Suprapubic skin (tissue), 4 donors: ENCODE results near the gene PARP1.

Experiments
- POLR2A ChIP-seq, 2 donors: fragments of 450-650 bp; IDR thresholded peaks; one replicate each; pipeline ENCODE4 v1.6.1; 2017; ENCODE audit warnings: antibody characterized with exemption in 2 of 2, mild to moderate bottlenecking in 2 of 2, moderate library complexity in 2 of 2
- POLR2AphosphoS5 ChIP-seq, 3 donors: sonication (generic); formaldehyde crosslinking; IDR thresholded peaks; one replicate each; pipeline ENCODE4 v1.6.1; 2017; ENCODE audit warnings: antibody characterized with exemption in 3 of 3
- TF ChIP-seq, protein P1 (sequence below), 2 donors: fragments of 200-600 bp in 1 of 2; fragments of 450-650 bp in 1 of 2; sonication (generic) in 1 of 2; IDR thresholded peaks; one replicate each; pipeline ENCODE4 v1.5.1; 2016 to 2019; ENCODE audit warnings: antibody characterized with exemption in 2 of 2, mild to moderate bottlenecking in 1 of 2, moderate library complexity in 1 of 2

DNA sequence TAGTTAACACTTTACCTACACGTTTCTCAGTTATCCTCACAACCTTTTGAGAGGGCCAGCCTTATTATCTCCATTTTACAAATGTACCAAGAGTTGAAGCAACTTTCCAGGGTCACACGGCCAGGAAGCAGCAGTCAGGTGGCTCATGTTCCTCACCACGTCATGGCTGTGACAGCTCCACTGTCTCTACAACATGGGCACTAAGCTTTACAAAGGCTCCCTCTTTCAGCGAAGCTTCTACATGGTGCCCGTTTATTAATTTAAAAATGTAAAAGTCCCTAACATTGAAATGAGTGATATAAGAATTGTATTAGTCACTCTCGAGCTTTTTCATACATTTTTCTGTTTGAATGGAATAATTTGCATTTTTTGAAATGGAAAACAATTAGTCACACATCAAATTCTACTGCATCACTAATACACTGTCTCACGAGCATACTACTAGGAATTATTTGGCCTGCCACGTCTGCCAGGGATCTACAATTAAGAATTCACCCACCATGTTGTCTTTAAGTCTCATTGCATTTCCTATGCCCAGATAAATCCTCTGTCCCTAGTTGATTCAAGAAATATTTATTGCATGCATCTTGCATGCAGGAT is 70.5 kb downstream of the PARP1 start:
- TF ChIP-seq, protein P1, sequence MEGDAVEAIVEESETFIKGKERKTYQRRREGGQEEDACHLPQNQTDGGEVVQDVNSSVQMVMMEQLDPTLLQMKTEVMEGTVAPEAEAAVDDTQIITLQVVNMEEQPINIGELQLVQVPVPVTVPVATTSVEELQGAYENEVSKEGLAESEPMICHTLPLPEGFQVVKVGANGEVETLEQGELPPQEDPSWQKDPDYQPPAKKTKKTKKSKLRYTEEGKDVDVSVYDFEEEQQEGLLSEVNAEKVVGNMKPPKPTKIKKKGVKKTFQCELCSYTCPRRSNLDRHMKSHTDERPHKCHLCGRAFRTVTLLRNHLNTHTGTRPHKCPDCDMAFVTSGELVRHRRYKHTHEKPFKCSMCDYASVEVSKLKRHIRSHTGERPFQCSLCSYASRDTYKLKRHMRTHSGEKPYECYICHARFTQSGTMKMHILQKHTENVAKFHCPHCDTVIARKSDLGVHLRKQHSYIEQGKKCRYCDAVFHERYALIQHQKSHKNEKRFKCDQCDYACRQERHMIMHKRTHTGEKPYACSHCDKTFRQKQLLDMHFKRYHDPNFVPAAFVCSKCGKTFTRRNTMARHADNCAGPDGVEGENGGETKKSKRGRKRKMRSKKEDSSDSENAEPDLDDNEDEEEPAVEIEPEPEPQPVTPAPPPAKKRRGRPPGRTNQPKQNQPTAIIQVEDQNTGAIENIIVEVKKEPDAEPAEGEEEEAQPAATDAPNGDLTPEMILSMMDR (IDR thresholded peaks at IDR 0.05) = no peak
- no peak for TF ChIP-seq POLR2A (IDR thresholded peaks at IDR 0.05)
- no peak for TF ChIP-seq POLR2AphosphoS5 (IDR thresholded peaks at IDR 0.05)
